Measurements from ENCODE around the gene WDR87.

- no peak for TF ChIP-seq CTCF (IDR thresholded peaks at IDR 0.05)
- TF ChIP-seq POLR2A (IDR thresholded peaks at IDR 0.05) = no peak
Observed at GRCh38 chr19:37896180-37896579, 10.2 kb downstream of the WDR87 start.
